HepG2 (cell line): ENCODE measurements around the gene SS18L1. TPM values are rescaled to one million over a fixed set of nuclear protein-coding genes. Genes with fewer than 3 reads are reported as not detected.

Experiments used
- AKNA ChIP-seq: sonication (generic); formaldehyde crosslinking; IDR thresholded peaks from 2 replicates; pipeline ENCODE4 v1.4.0; 2020; ENCODE audit warnings: missing genetic modification reagents, borderline replicate concordance
- ASH2L ChIP-seq: fragments of 300-600, 200-600 bp; sonication (generic); IDR thresholded peaks from 2 replicates; pipeline ENCODE4 v1.7.0; 2017; ENCODE audit warnings: low read depth, mild to moderate bottlenecking, moderate library complexity, mixed read lengths, low read length; ENCODE audit not compliant: insufficient read length
- CENPX ChIP-seq: sonication (generic); formaldehyde crosslinking; IDR thresholded peaks from 2 replicates; pipeline ENCODE4 v1.9.0; 2021; ENCODE audit warnings: mild to moderate bottlenecking, missing genetic modification reagents, moderate library complexity
- FOXA3 ChIP-seq: IDR thresholded peaks from 2 replicates; pipeline ENCODE4 v1.6.1; 2016; ENCODE audit warnings: missing genetic modification reagents, missing compliant biosample characterization
- HNRNPLL ChIP-seq: fragments of 200-400 bp; formaldehyde crosslinking; IDR thresholded peaks from 2 replicates; pipeline ENCODE4 v1.6.1; 2017; ENCODE audit warnings: mild to moderate bottlenecking, low read depth, low read length; ENCODE audit not compliant: poor library complexity, severe bottlenecking
- KLF9 ChIP-seq: IDR thresholded peaks from 2 replicates; pipeline ENCODE4 v1.6.1; 2016; ENCODE audit warnings: low read depth
- MED13 ChIP-seq: sonication (generic); formaldehyde crosslinking; IDR thresholded peaks from 2 replicates; pipeline ENCODE4 v1.5.0; 2020; ENCODE audit warnings: missing genetic modification reagents
- NFYC ChIP-seq: IDR thresholded peaks from 2 replicates; pipeline ENCODE4 v1.6.1; 2016; ENCODE audit warnings: missing genetic modification reagents, missing compliant biosample characterization
- NR1H2 ChIP-seq: sonication (generic); formaldehyde crosslinking; IDR thresholded peaks from 2 replicates; pipeline ENCODE4 v1.8.1; 2022; ENCODE audit warnings: low read depth, missing genetic modification reagents, borderline replicate concordance
- PAX8 ChIP-seq: sonication (generic); formaldehyde crosslinking; IDR thresholded peaks from 2 replicates; pipeline ENCODE4 v1.8.0; 2022; ENCODE audit warnings: mild to moderate bottlenecking, missing genetic modification reagents, borderline replicate concordance
- SALL1 ChIP-seq: sonication (generic); formaldehyde crosslinking; IDR thresholded peaks from 2 replicates; pipeline ENCODE4 v1.8.0; 2022; ENCODE audit warnings: mild to moderate bottlenecking, missing genetic modification reagents
- SALL2 ChIP-seq: sonication (generic); formaldehyde crosslinking; IDR thresholded peaks from 2 replicates; pipeline ENCODE4 v1.8.1; 2023; ENCODE audit warnings: mild to moderate bottlenecking, missing genetic modification reagents, inconsistent platforms
- TFDP1 ChIP-seq: IDR thresholded peaks from 2 replicates; pipeline ENCODE4 v1.6.1; 2016; ENCODE audit warnings: missing compliant biosample characterization, missing genetic modification reagents, borderline replicate concordance
- ZBTB39 ChIP-seq: sonication (generic); formaldehyde crosslinking; IDR thresholded peaks from 2 replicates; pipeline ENCODE4 v1.5.0; 2020; ENCODE audit warnings: missing genetic modification reagents
- ZKSCAN5 ChIP-seq: sonication (generic); formaldehyde crosslinking; IDR thresholded peaks from 2 replicates; pipeline ENCODE4 v1.5.1; 2020; ENCODE audit warnings: mild to moderate bottlenecking, missing genetic modification reagents
- ZNF275 ChIP-seq: sonication (generic); formaldehyde crosslinking; IDR thresholded peaks from 2 replicates; pipeline ENCODE4 v1.8.0; 2022; ENCODE audit warnings: missing genetic modification reagents, mild to moderate bottlenecking, inconsistent platforms, borderline replicate concordance
- ZNF468 ChIP-seq: sonication (generic); formaldehyde crosslinking; IDR thresholded peaks from 2 replicates; pipeline ENCODE4 v1.8.0; 2022; ENCODE audit warnings: mild to moderate bottlenecking, moderate library complexity, missing genetic modification reagents
- ZSCAN25 ChIP-seq: sonication (generic); formaldehyde crosslinking; IDR thresholded peaks from 2 replicates; pipeline ENCODE4 v1.8.0; 2022; ENCODE audit warnings: mild to moderate bottlenecking, missing genetic modification reagents
- polyA plus RNA-seq, 8 experiments: library from polyadenylated mRNA; depleted of rRNA in 3 of 8; stranded (reverse) in 7 of 8; unstranded in 1 of 8; fragments of >200 nt; fragmentation: Illumina TruSeq in 4 of 8; extraction: Trizol in 4 of 8; gene quantifications; 2 replicates each; pipeline versions ENCODE4 v1.2.1 to v1.2.3, GENCODE V29; 2011 to 2016; ENCODE audit warnings: low read depth in 4 of 8, missing spikeins in 1 of 8, mixed read lengths in 1 of 8; ENCODE audit not compliant: insufficient read depth in 1 of 8
- total RNA-seq, 5 experiments: library from RNA; depleted of rRNA; stranded (reverse); fragments of >200 nt; fragmentation: Illumina TruSeq; extraction: Trizol; gene quantifications; 2 replicates each; pipeline ENCODE4 v1.2.3, GENCODE V29; 2016; ENCODE audit warnings: low read depth in 1 of 5

SS18L1 gene
- total and polyA plus RNA-seq, 2 of the 13 experiments (the other 11 are each of a cell fraction or from before 2014, with no cell fraction given) = 17.8 to 27.6 TPM

- TF ChIP-seq ASH2L (peak; percentile 12), NFYC (CRISPR knock-in tag) (no peak), AKNA (no peak), HNRNPLL (peak; percentile 41), MED13 (CRISPR knock-in tag) (no peak), ZBTB39 (CRISPR knock-in tag) (no peak; the same call in 1 of the 2 replicates), ZSCAN25 (0 out of 2 replicates have a peak, but pooled peaks have one; percentile 27), PAX8 (CRISPR knock-in tag) (no peak), TFDP1 (CRISPR knock-in tag) (peak; percentile 48; the same call in 1 of the 2 replicates), ZNF468 (CRISPR knock-in tag) (no peak), ZNF275 (CRISPR knock-in tag) (no peak), ZKSCAN5 (CRISPR knock-in tag) (no peak), KLF9 (CRISPR knock-in tag) (no peak), SALL1 (CRISPR knock-in tag) (peak; percentile 67), CENPX (CRISPR knock-in tag) (no peak), SALL2 (peak; percentile 62; the same call in 1 of the 2 replicates), FOXA3 (no peak), NR1H2 (CRISPR knock-in tag) (no peak)
These were observed 65.5 kb downstream of the SS18L1 start (continued) for GRCh38 chr20:62208795-62209755.
